Tibial nerve (tissue), 3 donors: Measurements from ENCODE around the gene FEM1A.
"Not testable (repeated sequence)": the region's sequence is repeated elsewhere in the genome, so short reads cannot be mapped to it uniquely, and the experiment has no call there.

Experiments
- POLR2A ChIP-seq, 2 donors: fragments of 450-650 bp; IDR thresholded peaks; one replicate each; pipeline ENCODE4 v1.6.1; 2017; ENCODE audit warnings: antibody characterized with exemption in 2 of 2, mild to moderate bottlenecking in 2 of 2, moderate library complexity in 2 of 2
- TF ChIP-seq, protein P1 (sequence below), 5 experiments: fragments of 200-600 bp in 3 of 5; fragments of 450-650 bp in 2 of 5; sonication (generic) in 3 of 5; IDR thresholded peaks; one replicate each; pipeline ENCODE4 v1.5.1; 2016 to 2019; ENCODE audit warnings: antibody characterized with exemption in 5 of 5, mild to moderate bottlenecking in 3 of 5, moderate library complexity in 2 of 5

DNA sequence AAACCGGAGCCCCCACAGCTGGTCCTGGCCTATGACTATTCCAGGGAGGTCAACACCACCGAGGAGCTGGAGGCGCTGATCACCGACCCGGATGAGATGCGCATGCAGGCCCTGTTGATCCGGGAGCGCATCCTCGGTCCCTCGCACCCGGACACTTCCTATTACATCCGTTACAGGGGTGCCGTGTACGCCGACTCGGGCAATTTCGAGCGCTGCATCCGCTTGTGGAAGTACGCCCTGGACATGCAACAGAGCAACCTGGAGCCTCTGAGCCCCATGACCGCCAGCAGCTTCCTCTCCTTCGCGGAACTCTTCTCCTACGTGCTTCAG is 1.3 kb downstream of the FEM1A start:
- not testable (repeated sequence) for TF ChIP-seq POLR2A (IDR thresholded peaks at IDR 0.05)
- TF ChIP-seq, protein P1, sequence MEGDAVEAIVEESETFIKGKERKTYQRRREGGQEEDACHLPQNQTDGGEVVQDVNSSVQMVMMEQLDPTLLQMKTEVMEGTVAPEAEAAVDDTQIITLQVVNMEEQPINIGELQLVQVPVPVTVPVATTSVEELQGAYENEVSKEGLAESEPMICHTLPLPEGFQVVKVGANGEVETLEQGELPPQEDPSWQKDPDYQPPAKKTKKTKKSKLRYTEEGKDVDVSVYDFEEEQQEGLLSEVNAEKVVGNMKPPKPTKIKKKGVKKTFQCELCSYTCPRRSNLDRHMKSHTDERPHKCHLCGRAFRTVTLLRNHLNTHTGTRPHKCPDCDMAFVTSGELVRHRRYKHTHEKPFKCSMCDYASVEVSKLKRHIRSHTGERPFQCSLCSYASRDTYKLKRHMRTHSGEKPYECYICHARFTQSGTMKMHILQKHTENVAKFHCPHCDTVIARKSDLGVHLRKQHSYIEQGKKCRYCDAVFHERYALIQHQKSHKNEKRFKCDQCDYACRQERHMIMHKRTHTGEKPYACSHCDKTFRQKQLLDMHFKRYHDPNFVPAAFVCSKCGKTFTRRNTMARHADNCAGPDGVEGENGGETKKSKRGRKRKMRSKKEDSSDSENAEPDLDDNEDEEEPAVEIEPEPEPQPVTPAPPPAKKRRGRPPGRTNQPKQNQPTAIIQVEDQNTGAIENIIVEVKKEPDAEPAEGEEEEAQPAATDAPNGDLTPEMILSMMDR (IDR thresholded peaks at IDR 0.05): not testable (repeated sequence)
